Measurements from ENCODE around the gene WDFY3. TPM values are rescaled to one million over a fixed set of nuclear protein-coding genes. Genes with fewer than 3 reads are reported as not detected.
A peak's percentile ranks its signal among the peaks of the same experiment; 100 is the strongest.

Gene WDFY3
- total and polyA plus RNA-seq, 2 of the 13 experiments (the other 11 are each of a cell fraction or from before 2014, with no cell fraction given), result 16.7 to 24.5 TPM

- Histone ChIP-seq H3K4me2 (ENCODE audit: low read depth, low read length) (no peak overlapping the region), H3K4me3 (replicated peaks in 1 of 3; ENCODE audit: insufficient read depth in 1 of 3, low read depth in 2 of 3, low read length in 3 of 3) (no peak overlapping the region), H3K27me3 (ENCODE audit: control insufficient read depth in 1 of 2, insufficient read depth in 2 of 2, low read length in 2 of 2) (no peaks in the 10 kb centered on the region), H2AFZ (ENCODE audit: low read length) (no peak overlapping the region), H3K9ac (ENCODE audit: insufficient read depth, low read depth, low read length) (no peak overlapping the region), H3K79me2 (ENCODE audit: insufficient read depth, low read length) (no peaks in the 10 kb centered on the region), H3K4me1 (ENCODE audit: insufficient read depth, low read length) (peaks cover 8% of the 10 kb centered on the region; the same call in 1 of the 2 replicates), H4K20me1 (ENCODE audit: insufficient read depth, low read length) (no peaks in the 10 kb centered on the region), H3K9me3 (ENCODE audit: low read length) (no peaks in the 10 kb centered on the region), H3K36me3 (replicated peaks in 1 of 2; ENCODE audit: control insufficient read depth in 1 of 2, insufficient read depth in 2 of 2, low read length in 2 of 2) (peaks cover 2 to 36% of the 10 kb centered on the region in 2 experiments; a peak in 2 of 5 replicates), H3K27ac (ENCODE audit: extremely low read length, insufficient read depth, low read length) (no peak overlapping the region)
- in situ Hi-C loops (cut with HindIII; ENCODE audit: extremely low pct_ligation_motif_present, low pct_unique_long_range_greater_than_20kb) (no loop called here), intact Hi-C loops (cut with micrococcal nuclease; ENCODE audit: unreplicated experiment) (no loop called here)
- WGBS (ENCODE audit: low lambda C conversion rate), result 94% methylated on average over 2 of the region's 2 CpGs
- DNase-seq (ENCODE audit: low spot score) (no peak), ATAC-seq (no peak), FAIRE-seq (no peak)
- CTCF ChIA-PET (ENCODE audit: low intra/inter-chr PET ratio, low total read pairs), result no interaction called here
- POLR2A ChIA-PET, result no interaction called here
- TF ChIP-seq ZNF589 (CRISPR knock-in tag; conservative IDR thresholded peaks at IDR 0.05), result no peak
- BruUV-seq (replicated peaks), result no TSS peak
Observed at GRCh38 chr4:84847978-84848377, 118.5 kb downstream of the WDFY3 start.

GRCh38 chr4:84846985-84847384, 119.5 kb downstream of the WDFY3 start:
- 100% methylated on average over 1 of the region's 1 CpG for WGBS (ENCODE audit: low lambda C conversion rate)
- TF ChIP-seq HES4 (CRISPR knock-in tag; IDR thresholded peaks at IDR 0.05; ENCODE audit: borderline replicate concordance), result no peak
- TF ChIP-seq MAFF (IDR thresholded peaks at IDR 0.05; ENCODE audit: low read depth, low read length), result peak; percentile 98
- peak; percentile 96 to 98 for TF ChIP-seq MAFK (conservative IDR thresholded peaks at IDR 0.05 in 1 of 2, IDR thresholded peaks at IDR 0.05 in 1 of 2; ENCODE audit: low read length in 2 of 2)
- TF ChIP-seq ZNF570 (CRISPR knock-in tag; IDR thresholded peaks at IDR 0.05; ENCODE audit: borderline replicate concordance), result no peak
- peak; percentile 47; the same call in 1 of the 2 replicates for TF ChIP-seq MAFG (CRISPR knock-in tag; IDR thresholded peaks at IDR 0.05)
- intact Hi-C loops (cut with micrococcal nuclease; ENCODE audit: unreplicated experiment) (no loop called here), in situ Hi-C loops (cut with HindIII; ENCODE audit: extremely low pct_ligation_motif_present, low pct_unique_long_range_greater_than_20kb) (no loop called here)
- no peak overlapping the region for H3K9ac ChIP-seq (ENCODE audit: insufficient read depth, low read depth, low read length)
- H3K4me2 ChIP-seq (ENCODE audit: low read depth, low read length), result no peak overlapping the region
- BruUV-seq (replicated peaks), result no TSS peak
- no peak overlapping the region for H3K27ac ChIP-seq (ENCODE audit: extremely low read length, insufficient read depth, low read length)
- DNase-seq (ENCODE audit: low spot score) (peak; percentile 9), FAIRE-seq (no peak), ATAC-seq (peak; percentile 69; the same call in 2 of the 3 replicates)
- ChIA-PET CTCF (ENCODE audit: low intra/inter-chr PET ratio, low total read pairs) (no interaction called here), POLR2A (no interaction called here)
- H4K20me1 ChIP-seq (ENCODE audit: insufficient read depth, low read length), result no peaks in the 10 kb centered on the region
- H3K4me3 ChIP-seq (replicated peaks in 1 of 3; ENCODE audit: insufficient read depth in 1 of 3, low read depth in 2 of 3, low read length in 3 of 3), result no peak overlapping the region
- H2AFZ ChIP-seq (ENCODE audit: low read length), result no peak overlapping the region
- no peaks in the 10 kb centered on the region for H3K79me2 ChIP-seq (ENCODE audit: insufficient read depth, low read length)
- H3K27me3 ChIP-seq (ENCODE audit: control insufficient read depth in 1 of 2, insufficient read depth in 2 of 2, low read length in 2 of 2), result no peaks in the 10 kb centered on the region
- H3K4me1 ChIP-seq (ENCODE audit: insufficient read depth, low read length), result peaks cover 8% of the 10 kb centered on the region; the same call in 1 of the 2 replicates
- peaks cover 2 to 36% of the 10 kb centered on the region in 2 experiments; a peak in 2 of 5 replicates for H3K36me3 ChIP-seq (replicated peaks in 1 of 2; ENCODE audit: control insufficient read depth in 1 of 2, insufficient read depth in 2 of 2, low read length in 2 of 2)
- no peaks in the 10 kb centered on the region for H3K9me3 ChIP-seq (ENCODE audit: low read length)
